ENCODE measurements around the gene NDUFB8.

NDUFB8 gene

DNA sequence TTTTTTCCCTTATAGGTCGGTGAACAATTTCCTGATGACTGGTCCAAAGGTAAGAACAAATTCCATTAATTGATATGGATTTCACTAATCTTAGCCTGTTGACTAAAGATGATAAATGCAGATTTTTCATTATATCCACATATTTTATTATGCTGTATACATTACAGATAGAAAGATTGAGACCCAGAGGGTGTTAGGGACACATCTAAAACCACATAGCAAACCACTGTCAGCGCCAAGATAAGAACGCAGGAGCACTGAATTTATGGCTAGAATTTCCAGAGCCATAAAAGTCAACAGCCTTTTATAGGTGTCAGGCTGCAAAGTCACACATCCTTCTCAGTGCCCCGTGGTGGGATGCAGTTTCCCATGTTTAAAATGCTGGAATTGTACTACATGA is 50.6 kb downstream of the NDUFB8 start:
- ATAC-seq (ENCODE audit: insufficient read depth, low read depth) (no peak), DNase-seq (no peak)
- no peaks in the 10 kb centered on the region for H3K9me3 ChIP-seq (ENCODE audit: insufficient read depth, low read length, severe bottlenecking)
- H3K9ac ChIP-seq (ENCODE audit: low read depth, low read length): no peak overlapping the region
- H3K4me1 ChIP-seq (ENCODE audit: insufficient read depth, low read length): peaks cover 27% of the 10 kb centered on the region
- TF ChIP-seq EZH2 (IDR thresholded peaks at IDR 0.05; ENCODE audit: borderline replicate concordance, low read depth, low read length, severe bottlenecking): no peak
- TF ChIP-seq, protein P1, sequence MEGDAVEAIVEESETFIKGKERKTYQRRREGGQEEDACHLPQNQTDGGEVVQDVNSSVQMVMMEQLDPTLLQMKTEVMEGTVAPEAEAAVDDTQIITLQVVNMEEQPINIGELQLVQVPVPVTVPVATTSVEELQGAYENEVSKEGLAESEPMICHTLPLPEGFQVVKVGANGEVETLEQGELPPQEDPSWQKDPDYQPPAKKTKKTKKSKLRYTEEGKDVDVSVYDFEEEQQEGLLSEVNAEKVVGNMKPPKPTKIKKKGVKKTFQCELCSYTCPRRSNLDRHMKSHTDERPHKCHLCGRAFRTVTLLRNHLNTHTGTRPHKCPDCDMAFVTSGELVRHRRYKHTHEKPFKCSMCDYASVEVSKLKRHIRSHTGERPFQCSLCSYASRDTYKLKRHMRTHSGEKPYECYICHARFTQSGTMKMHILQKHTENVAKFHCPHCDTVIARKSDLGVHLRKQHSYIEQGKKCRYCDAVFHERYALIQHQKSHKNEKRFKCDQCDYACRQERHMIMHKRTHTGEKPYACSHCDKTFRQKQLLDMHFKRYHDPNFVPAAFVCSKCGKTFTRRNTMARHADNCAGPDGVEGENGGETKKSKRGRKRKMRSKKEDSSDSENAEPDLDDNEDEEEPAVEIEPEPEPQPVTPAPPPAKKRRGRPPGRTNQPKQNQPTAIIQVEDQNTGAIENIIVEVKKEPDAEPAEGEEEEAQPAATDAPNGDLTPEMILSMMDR (IDR thresholded peaks at IDR 0.05; ENCODE audit: borderline replicate concordance, extremely low read depth, low read length, poor library complexity, severe bottlenecking): no peak
- no peaks in the 10 kb centered on the region for H3K36me3 ChIP-seq (ENCODE audit: insufficient read depth, low read length)
- H3K79me2 ChIP-seq (ENCODE audit: insufficient read depth, low read length): no peaks in the 10 kb centered on the region
- H3K4me2 ChIP-seq (ENCODE audit: insufficient read depth, low read length): no peak overlapping the region
- no peak overlapping the region for H2AFZ ChIP-seq (ENCODE audit: low read depth, low read length)
- no peaks in the 10 kb centered on the region for H3K27me3 ChIP-seq (ENCODE audit: insufficient read depth, low read length, poor library complexity)
- H3K4me3 ChIP-seq (ENCODE audit: low read depth in 1 of 2, low read length in 2 of 2): no peak overlapping the region
- no peak overlapping the region for H3K27ac ChIP-seq (ENCODE audit: low read length)
- H4K20me1 ChIP-seq (ENCODE audit: insufficient read depth, low read length): no peaks in the 10 kb centered on the region

DNA sequence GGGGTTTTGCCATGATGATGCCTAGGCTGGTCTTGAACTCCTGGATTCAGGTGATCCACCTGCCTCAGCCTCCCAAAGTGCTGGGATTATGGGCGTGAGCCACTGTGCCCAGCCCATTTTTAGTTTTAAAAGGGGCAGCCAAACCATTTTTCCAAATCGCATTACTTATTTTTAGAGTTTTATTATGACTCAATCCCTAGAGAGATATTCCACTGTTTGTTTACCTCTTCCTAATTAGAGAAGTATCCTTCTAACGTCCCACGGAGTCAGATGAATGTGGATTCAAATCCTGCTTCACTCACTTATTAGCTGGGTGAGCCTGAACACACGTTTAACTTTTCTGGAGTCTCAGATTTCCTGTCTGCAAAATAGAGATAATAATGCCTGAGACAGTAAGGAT is 51.7 kb downstream of the NDUFB8 start:
- Histone ChIP-seq H3K27me3 (ENCODE audit: insufficient read depth, low read length, poor library complexity) (no peaks in the 10 kb centered on the region), H3K36me3 (ENCODE audit: insufficient read depth, low read length) (no peaks in the 10 kb centered on the region)
- TF ChIP-seq, protein P1 (IDR thresholded peaks at IDR 0.05; ENCODE audit: borderline replicate concordance, extremely low read depth, low read length, poor library complexity, severe bottlenecking): no peak
- no peak for TF ChIP-seq EZH2 (IDR thresholded peaks at IDR 0.05; ENCODE audit: borderline replicate concordance, low read depth, low read length, severe bottlenecking)

More for the DNA sequence above, 51.7 kb downstream of the NDUFB8 start:
- peaks cover 19% of the 10 kb centered on the region for H3K4me1 ChIP-seq (ENCODE audit: insufficient read depth, low read length)
- no peaks in the 10 kb centered on the region for H4K20me1 ChIP-seq (ENCODE audit: insufficient read depth, low read length)
- DNase-seq: no peak
- ATAC-seq (ENCODE audit: insufficient read depth, low read depth): no peak
- no peak overlapping the region for H3K4me3 ChIP-seq (ENCODE audit: low read depth in 1 of 2, low read length in 2 of 2)
- H3K27ac ChIP-seq (ENCODE audit: low read length): no peak overlapping the region
- H3K4me2 ChIP-seq (ENCODE audit: insufficient read depth, low read length): no peak overlapping the region
- H3K9ac ChIP-seq (ENCODE audit: low read depth, low read length): no peak overlapping the region
- no peak overlapping the region for H2AFZ ChIP-seq (ENCODE audit: low read depth, low read length)
- no peaks in the 10 kb centered on the region for H3K9me3 ChIP-seq (ENCODE audit: insufficient read depth, low read length, severe bottlenecking)
- no peaks in the 10 kb centered on the region for H3K79me2 ChIP-seq (ENCODE audit: insufficient read depth, low read length)
